ENCODE measurements around the gene ATE1.
A peak's percentile ranks its signal among the peaks of the same experiment; 100 is the strongest.
"Not testable (repeated sequence)": the region's sequence is repeated elsewhere in the genome, so short reads cannot be mapped to it uniquely, and the experiment has no call there.

ATE1 gene

GRCh38 chr10:121927841-121928527 is at the start of gene ATE1:
TSS of gene ATE1 (minus strand) at chr10:121928031. CDS start at chr10:121927949, 82 bp downstream.
- peak; percentile 95 for DNase-seq

GRCh38 chr10:121976607-121977006 is 48.8 kb upstream of the ATE1 start:
- no peak for DNase-seq

DNA sequence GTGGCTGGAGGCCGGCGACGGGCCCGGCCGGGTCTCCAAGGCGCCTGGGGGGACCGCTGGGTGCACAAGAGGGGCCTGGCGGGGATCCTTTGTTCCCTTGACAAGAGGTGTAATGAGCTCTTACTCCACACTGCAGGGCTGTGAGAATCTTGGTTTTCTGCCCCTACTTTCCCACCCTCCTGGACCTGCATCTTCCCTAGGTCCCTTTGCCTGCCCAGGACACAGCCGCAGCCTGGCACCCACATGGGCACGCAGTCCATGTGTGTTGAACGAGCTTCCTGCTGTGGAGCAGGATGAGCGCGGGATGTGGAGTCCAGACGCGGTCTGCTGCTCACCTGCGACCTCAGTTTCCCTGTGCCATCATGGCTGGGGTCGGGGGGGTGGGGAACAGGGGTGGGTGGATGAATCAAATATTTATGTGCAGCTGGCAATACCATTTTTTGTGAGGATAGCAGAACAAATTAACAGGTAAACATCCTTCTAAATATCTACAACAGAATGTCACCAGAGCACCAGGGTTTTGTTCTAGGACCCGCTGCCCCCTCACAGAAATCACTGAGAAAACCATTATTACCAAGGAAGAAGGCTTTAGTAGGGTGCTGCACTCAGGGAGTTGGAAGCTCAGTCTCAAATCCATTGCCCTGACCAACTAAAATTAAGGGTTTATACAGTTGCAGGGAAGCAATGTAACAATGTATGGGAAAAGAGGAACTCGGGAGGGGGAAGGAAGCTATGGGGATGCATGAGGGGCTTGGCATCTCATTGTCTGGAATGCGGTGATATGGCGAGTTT is 47.7 kb upstream of the ATE1 start:
- DNase-seq: no peak

DNA sequence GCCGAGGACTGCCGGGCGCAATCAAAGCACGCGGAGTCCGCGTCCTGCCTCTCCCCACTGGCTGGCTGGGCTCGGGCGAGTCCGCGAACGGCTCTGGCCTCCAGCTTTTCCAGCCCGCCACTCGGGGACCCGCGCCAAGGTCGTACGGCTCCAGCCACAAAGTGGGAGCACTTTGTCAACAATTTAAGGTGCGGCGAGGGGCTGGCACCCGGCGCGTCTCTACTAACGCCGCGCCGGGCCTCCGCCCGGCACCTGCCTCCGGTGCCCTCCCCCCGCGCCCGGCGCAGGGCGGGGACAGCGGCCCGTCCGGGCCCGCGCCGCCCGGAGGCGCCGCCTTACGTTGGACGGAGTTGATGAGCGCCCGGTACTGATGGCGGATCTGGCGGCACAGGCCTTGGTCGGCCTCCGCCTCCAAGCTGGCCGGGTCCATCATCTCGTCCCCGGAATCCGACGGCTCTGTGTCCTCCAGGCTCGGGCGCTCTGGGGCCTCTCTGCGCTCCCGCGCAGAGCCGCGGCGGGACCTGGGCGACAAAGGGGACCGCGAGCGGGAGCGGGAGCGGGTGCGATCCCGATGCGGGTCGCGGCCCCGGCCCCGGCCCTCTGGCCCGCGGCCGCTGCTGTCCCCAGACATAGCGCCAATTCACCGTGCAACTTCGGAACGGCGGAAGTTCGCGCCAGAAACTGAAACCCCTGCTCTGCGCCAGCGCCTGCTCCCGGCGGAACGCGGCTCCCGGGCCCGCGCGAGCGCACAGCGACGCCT is 46.9 kb upstream of the ATE1 start, which contains the start of gene NSMCE4A:
Gene NSMCE4A (minus strand): TSS at position 683 of the 760 bp plus-strand sequence. CDS start 52 bp downstream, at position 631.
- DNase-seq: peak; percentile 85

DNA sequence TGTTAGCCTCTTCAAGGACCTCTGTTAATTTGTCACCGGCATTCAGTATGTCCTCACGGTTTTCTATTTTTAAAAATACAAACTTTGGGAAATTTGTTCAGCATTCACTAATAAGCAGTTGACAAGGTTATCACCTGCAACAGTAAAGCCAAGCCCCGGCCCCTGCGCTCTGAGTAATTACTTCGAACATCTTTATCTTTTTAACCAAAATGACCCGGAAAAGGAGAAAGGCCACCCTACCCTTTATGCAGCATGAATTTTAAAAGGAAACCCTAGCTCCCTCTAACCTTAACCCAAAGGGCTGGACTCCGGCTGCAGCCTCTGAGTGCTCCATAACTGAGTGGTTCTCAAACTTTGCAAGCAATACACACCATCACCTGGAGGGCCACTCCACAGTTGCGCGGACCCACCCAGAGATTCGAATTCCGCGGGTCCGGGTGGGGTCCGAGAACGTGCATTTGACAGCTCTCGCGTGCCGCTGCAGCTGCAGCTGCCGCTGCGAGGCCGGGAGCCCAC is 46.2 kb upstream of the ATE1 start:
- no peak for DNase-seq

GRCh38 chr10:121969086-121969485 is 41.3 kb upstream of the ATE1 start:
- not testable (repeated sequence) for DNase-seq

DNA sequence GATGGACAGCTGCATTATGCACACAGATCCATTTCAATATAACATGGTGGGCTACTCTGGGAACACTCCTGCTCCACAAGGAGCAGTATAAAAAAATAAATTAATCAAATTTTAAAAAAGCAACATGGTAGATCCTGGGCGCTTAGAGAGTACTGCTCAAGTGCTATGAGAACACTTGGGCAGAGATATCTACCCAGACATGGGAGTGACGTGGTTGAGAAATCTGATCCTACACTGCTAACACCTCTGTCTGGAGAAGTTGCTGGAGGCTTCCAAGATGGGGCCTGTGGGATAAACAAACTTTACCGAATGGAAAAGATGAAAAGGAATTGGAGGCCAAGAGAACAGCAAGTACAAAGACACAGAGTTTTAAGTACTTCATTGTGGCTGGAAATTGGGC is 38.2 kb upstream of the ATE1 start:
- DNase-seq: no peak

DNA sequence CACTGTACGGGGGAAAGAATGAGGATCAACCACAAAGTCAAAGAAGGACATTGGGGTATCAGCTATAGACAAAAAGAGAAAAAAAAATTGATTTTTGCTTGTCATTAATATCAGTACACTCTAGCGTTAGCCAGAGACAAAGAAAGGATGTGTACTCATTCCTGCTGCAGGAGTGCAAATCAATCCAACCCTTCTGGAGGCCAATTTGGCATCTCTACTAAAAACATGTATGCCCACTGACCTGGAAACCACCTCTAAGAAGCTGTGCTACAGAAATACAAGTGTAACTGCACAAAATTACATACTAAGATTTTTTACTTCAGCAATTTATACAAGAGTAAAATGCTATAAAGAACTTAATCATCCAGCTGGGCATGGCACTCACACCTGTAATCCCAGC is 33.6 kb upstream of the ATE1 start:
- DNase-seq: no peak

- no peak for DNase-seq
Observed at GRCh38 chr10:121959671-121960070, 31.8 kb upstream of the ATE1 start.

DNA sequence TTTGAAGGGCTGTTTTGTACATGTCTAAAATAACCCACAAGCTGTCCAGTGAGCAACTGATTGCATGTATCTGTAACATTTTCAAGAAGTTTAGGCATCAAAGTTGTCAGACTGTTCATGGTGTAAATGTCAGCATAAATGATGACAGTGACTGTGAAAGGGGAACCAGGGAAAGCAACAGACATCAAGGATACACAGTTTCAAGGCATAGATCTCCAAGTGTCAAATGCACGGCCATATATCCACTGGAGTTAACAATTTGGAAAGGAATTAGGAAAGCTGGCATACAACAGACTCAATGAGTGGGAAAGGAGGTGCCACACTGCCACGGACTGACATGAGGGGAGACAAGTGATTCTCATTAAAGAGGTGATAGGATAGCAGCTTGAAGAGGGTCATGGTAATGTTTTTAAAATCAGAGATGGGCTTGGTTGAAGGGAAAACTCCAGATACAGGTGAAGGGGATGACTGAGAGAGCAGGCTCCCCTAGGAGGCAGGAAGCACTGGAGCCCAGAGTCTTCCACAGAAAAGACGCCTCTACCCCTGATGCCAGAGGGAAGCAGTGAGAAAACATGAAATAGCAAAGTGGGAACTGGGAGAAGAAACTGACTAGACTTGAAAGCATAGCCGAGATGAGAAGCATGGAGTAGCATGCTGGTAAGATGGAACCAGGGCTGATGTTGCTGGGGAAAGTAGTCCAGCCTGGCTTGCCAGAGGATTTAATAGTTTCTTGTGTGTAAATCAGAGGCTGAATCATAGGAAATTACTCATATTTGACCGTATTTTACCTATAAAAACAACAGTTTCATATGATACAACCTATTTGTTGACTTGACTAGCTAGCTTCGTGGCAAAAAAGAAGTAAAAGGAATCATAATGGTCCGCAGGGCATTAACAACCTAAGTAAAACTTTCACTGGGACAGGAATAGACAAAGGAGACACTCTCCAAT is 28.6 kb upstream of the ATE1 start:
- DNase-seq: no peak

- no peak for DNase-seq
Observed at GRCh38 chr10:121952226-121952625, 24.4 kb upstream of the ATE1 start.

- DNase-seq: no peak
Observed at GRCh38 chr10:121949451-121949850, 21.6 kb upstream of the ATE1 start.

GRCh38 chr10:121949049-121949448 is 21.2 kb upstream of the ATE1 start:
- DNase-seq: no peak

- DNase-seq: no peak
Observed at GRCh38 chr10:121947343-121948330, 19.8 kb upstream of the ATE1 start.

DNA sequence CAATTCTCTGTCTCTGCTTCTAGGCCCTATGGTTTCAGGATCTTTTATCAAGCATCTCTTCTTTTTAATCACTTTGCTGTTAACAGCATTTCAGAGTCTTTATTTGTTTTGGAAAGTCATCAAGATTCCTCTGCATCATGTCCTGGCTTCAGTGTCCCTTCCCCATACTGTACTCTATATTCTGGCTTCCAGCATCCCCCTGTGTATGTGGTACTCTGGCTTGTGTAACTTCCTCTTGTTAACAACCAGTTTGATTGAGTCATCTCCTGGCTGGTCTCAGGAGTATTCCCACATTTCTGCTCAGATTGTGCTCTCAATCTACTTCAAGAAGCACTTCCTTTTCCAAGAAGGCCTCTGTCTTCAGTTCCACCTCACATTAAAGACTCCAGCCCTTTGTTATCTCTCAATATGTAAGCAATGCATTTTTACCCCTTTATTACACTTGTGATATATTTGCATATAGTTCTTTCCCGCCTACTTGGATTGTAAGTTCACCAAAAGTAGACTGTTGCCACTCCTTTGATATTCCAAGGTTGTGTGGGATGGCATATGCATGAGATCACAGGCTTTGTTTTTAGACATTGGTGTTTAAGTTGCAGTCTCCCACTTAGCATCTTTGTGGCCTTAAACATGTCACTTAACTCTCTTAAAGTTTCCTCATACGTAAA is 15.1 kb upstream of the ATE1 start:
- peak; percentile 56 for DNase-seq

DNA sequence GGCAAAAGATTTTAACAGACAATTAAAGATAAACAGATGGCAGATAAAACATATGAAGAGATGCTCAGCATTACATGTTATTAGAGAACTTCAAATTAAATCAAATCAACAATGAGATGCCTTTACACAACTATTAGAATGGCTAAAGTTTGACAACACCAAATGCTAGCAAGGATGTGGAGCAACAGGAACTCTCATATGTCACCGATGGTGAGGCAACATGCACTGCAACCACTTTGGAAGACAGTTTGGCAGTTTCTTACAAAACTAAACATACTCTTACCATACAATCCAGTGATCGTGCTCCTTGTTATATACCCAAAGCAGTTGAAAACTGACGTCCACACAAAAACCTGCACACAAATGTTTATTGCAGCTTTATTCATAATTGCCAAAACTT is 13.7 kb upstream of the ATE1 start:
- no peak for DNase-seq

DNA sequence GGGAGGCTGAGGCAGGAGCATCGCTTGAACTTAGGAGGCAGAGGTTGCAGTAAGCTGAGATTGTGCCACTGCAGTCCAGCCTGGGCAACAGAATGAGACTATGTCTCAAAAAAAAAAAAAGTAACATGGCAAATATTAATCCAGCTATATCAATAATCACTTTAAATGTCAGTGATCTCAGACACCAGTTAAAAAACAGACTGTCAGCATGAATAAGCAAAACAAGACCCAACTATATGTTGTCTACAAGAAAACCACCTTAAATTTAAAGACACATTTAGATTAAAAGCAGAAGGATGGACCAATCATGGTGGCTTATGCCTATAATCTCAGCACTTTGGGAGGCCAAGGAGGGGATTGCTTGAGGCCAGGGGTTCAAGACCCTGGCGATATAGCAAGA is 8.5 kb upstream of the ATE1 start:
- no peak for DNase-seq

GRCh38 chr10:121935702-121936101 is 7.9 kb upstream of the ATE1 start:
- no peak for DNase-seq

DNA sequence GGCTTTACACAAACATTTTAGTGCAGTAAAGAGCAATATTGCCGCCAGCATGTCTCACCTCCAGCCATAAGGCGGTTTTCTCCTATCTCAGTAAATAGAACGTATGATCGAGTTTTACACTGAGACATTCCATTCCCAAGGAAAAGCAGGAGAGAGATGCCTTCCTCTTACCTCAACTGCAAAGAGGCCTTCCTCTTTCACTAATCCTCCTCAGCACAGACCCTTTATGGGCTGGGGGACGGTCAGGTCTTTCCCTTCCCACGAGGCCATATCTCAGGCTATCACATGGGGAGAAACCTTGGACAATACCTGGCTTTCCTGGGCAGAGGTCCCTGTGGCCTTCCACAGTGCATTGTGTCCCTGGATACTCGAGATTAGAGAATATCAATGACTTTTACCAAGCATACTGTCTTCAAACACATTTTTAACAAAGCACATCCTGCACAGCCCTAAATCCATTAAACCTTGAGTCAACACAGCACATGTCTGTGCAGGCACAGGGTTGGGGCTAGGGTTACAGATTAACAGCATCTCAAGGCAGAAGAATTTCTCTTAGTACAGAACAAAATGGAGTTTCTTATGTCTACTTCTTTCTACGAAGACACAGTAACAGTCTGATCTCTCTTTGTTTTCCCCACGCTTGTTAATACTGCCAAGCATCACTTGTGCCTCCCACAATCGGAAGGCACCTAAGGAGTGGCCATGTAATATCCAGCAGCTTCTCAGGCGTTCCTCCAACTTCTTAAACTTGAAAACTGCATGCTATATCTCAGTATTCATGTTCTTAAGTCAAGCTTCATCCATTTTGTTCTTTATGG is 2.6 kb upstream of the ATE1 start:
- DNase-seq: not testable (repeated sequence)
